Measurements from ENCODE around the gene PREPL. TPM values are rescaled to one million over a fixed set of nuclear protein-coding genes. Genes with fewer than 3 reads are reported as not detected.

The PREPL gene
- total RNA-seq, 1 donor from 2014 or later, result 60.0 TPM

- no peak overlapping the region for H3K4me3 Mint-ChIP-seq (ENCODE audit: unreplicated experiment)
- no peak for DNase-seq (ENCODE audit: low spot score)
- H3K4me1 Mint-ChIP-seq (ENCODE audit: low read depth), result no peaks in the 10 kb centered on the region
- H3K27ac Mint-ChIP-seq (ENCODE audit: unreplicated experiment), result no peak overlapping the region
- no peaks in the 10 kb centered on the region for H3K27me3 Mint-ChIP-seq (ENCODE audit: low read depth)
- peaks cover 4% of the 10 kb centered on the region for H3K36me3 Mint-ChIP-seq (ENCODE audit: low read depth)
- TF ChIP-seq, protein P1, sequence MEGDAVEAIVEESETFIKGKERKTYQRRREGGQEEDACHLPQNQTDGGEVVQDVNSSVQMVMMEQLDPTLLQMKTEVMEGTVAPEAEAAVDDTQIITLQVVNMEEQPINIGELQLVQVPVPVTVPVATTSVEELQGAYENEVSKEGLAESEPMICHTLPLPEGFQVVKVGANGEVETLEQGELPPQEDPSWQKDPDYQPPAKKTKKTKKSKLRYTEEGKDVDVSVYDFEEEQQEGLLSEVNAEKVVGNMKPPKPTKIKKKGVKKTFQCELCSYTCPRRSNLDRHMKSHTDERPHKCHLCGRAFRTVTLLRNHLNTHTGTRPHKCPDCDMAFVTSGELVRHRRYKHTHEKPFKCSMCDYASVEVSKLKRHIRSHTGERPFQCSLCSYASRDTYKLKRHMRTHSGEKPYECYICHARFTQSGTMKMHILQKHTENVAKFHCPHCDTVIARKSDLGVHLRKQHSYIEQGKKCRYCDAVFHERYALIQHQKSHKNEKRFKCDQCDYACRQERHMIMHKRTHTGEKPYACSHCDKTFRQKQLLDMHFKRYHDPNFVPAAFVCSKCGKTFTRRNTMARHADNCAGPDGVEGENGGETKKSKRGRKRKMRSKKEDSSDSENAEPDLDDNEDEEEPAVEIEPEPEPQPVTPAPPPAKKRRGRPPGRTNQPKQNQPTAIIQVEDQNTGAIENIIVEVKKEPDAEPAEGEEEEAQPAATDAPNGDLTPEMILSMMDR (IDR thresholded peaks at IDR 0.05), result no peak
- H3K9me3 Mint-ChIP-seq (ENCODE audit: low read depth), result peaks cover 7% of the 10 kb centered on the region
Observed at GRCh38 chr2:44369392-44369791, 8.1 kb upstream of the PREPL start.

- Mint-ChIP-seq H3K4me3 (ENCODE audit: unreplicated experiment) (no peak overlapping the region), H3K36me3 (ENCODE audit: low read depth) (peaks cover 4% of the 10 kb centered on the region), H3K4me1 (ENCODE audit: low read depth) (peaks cover 5% of the 10 kb centered on the region), H3K9me3 (ENCODE audit: low read depth) (peaks cover 7% of the 10 kb centered on the region), H3K27me3 (ENCODE audit: low read depth) (no peaks in the 10 kb centered on the region), H3K27ac (ENCODE audit: unreplicated experiment) (no peak overlapping the region)
- TF ChIP-seq, protein P1 (IDR thresholded peaks at IDR 0.05), result no peak
- no peak for DNase-seq (ENCODE audit: low spot score)
Observed at GRCh38 chr2:44367591-44367990, 6.3 kb upstream of the PREPL start.

GRCh38 chr2:44364604-44365003, 3.3 kb upstream of the PREPL start:
- H3K36me3 Mint-ChIP-seq (ENCODE audit: low read depth), result no peaks in the 10 kb centered on the region
- peaks cover 20% of the 10 kb centered on the region for H3K4me1 Mint-ChIP-seq (ENCODE audit: low read depth)
- no peak overlapping the region for H3K27ac Mint-ChIP-seq (ENCODE audit: unreplicated experiment)
- no peak overlapping the region for H3K4me3 Mint-ChIP-seq (ENCODE audit: unreplicated experiment)
- no peak for DNase-seq (ENCODE audit: low spot score)
- H3K9me3 Mint-ChIP-seq (ENCODE audit: low read depth), result no peaks in the 10 kb centered on the region
- TF ChIP-seq, protein P1 (IDR thresholded peaks at IDR 0.05), result no peak
- H3K27me3 Mint-ChIP-seq (ENCODE audit: low read depth), result no peaks in the 10 kb centered on the region

DNA sequence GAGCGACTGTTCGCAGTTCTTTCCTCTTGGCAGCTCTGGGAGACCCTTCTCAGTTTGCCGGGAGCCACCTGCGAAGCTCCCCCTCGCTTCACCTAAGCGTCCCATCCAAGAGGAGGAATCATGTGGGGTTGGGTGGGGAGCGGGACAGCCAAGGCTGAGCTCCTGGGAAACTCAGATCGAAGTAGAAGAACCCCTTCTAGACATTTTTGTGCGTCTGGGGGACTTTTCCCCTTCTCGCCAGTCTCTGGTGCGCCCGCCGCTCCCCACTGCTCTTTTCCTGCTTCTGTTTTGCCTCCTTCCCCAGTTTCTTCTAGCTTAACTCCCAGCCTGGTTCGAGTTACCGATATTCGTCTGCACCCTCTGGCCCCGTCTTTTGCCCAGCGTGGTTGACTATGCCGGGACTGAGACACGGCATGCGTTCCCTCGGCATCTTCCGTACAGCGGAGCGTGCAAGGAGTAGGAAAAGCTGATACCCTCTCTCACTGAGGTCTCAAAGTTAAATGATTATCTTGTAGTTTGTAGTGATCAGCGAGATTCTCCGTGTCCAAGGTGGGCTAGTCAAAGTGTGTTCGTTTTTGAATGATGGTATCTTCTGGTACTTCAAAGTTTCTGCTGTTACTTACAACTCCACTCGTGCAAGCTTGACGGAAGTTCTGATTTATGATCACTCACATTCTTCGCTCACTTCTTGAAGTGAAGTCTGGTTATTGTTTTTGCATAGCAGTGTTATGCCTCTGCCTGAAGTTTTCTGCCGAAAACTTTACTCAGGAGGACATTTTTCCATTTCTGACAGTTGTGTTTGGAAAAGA, 1.1 kb upstream of the PREPL start:
- TF ChIP-seq, protein P1 (IDR thresholded peaks at IDR 0.05), result no peak
- no peaks in the 10 kb centered on the region for H3K36me3 Mint-ChIP-seq (ENCODE audit: low read depth)
- no peaks in the 10 kb centered on the region for H3K9me3 Mint-ChIP-seq (ENCODE audit: low read depth)
- H3K27ac Mint-ChIP-seq (ENCODE audit: unreplicated experiment), result peak overlapping the region; percentile 97
- no peaks in the 10 kb centered on the region for H3K27me3 Mint-ChIP-seq (ENCODE audit: low read depth)
- peaks cover 37% of the 10 kb centered on the region for H3K4me1 Mint-ChIP-seq (ENCODE audit: low read depth)
- no peak for DNase-seq (ENCODE audit: low spot score)
- H3K4me3 Mint-ChIP-seq (ENCODE audit: unreplicated experiment), result peak overlapping the region; percentile 96

GRCh38 chr2:44360749-44361329, 455 bp downstream of the PREPL start:
- Mint-ChIP-seq H3K27me3 (ENCODE audit: low read depth) (no peaks in the 10 kb centered on the region), H3K4me3 (ENCODE audit: unreplicated experiment) (peak overlapping the region; percentile 96), H3K9me3 (ENCODE audit: low read depth) (no peaks in the 10 kb centered on the region), H3K27ac (ENCODE audit: unreplicated experiment) (peak overlapping the region; percentile 100), H3K4me1 (ENCODE audit: low read depth) (peaks cover 37% of the 10 kb centered on the region), H3K36me3 (ENCODE audit: low read depth) (no peaks in the 10 kb centered on the region)
- no peak for DNase-seq (ENCODE audit: low spot score)
- TF ChIP-seq, protein P1 (IDR thresholded peaks at IDR 0.05), result no peak
